Muscle layer of colon (tissue), 2 donors: ENCODE measurements around the gene DIABLO.

Experiments used
- H3K27ac ChIP-seq: one replicate; pipeline ENCODE4 v1.7.0; 2013; ENCODE audit warnings: low read depth, mild to moderate bottlenecking, low read length, moderate library complexity
- H3K27me3 ChIP-seq, 2 donors: one replicate each; pipeline ENCODE4 v1.7.0; 2013; ENCODE audit warnings: low read length in 2 of 2, mild to moderate bottlenecking in 2 of 2; ENCODE audit not compliant: insufficient read depth in 2 of 2, control insufficient read depth in 1 of 2
- H3K36me3 ChIP-seq: one replicate; pipeline ENCODE4 v1.7.0; 2013; ENCODE audit warnings: mild to moderate bottlenecking, low read length; ENCODE audit not compliant: insufficient read depth
- H3K4me1 ChIP-seq: one replicate; pipeline ENCODE4 v1.7.0; 2013; ENCODE audit warnings: mild to moderate bottlenecking, low read length; ENCODE audit not compliant: insufficient read depth
- H3K4me3 ChIP-seq, 2 donors: one replicate each; pipeline ENCODE4 v1.7.0; 2013; ENCODE audit warnings: low read length in 2 of 2, low read depth in 1 of 2, mild to moderate bottlenecking in 1 of 2, moderate library complexity in 1 of 2
- H3K9ac ChIP-seq: one replicate; pipeline ENCODE4 v1.7.0; 2013; ENCODE audit warnings: low read length
- H3K9me3 ChIP-seq: one replicate; pipeline ENCODE4 v1.7.0; 2013; ENCODE audit warnings: mild to moderate bottlenecking, low read length
- donor health status: abdominal sarcoma.
- donor health status: Adenocarcinoma of cecum.

Gene DIABLO

DNA sequence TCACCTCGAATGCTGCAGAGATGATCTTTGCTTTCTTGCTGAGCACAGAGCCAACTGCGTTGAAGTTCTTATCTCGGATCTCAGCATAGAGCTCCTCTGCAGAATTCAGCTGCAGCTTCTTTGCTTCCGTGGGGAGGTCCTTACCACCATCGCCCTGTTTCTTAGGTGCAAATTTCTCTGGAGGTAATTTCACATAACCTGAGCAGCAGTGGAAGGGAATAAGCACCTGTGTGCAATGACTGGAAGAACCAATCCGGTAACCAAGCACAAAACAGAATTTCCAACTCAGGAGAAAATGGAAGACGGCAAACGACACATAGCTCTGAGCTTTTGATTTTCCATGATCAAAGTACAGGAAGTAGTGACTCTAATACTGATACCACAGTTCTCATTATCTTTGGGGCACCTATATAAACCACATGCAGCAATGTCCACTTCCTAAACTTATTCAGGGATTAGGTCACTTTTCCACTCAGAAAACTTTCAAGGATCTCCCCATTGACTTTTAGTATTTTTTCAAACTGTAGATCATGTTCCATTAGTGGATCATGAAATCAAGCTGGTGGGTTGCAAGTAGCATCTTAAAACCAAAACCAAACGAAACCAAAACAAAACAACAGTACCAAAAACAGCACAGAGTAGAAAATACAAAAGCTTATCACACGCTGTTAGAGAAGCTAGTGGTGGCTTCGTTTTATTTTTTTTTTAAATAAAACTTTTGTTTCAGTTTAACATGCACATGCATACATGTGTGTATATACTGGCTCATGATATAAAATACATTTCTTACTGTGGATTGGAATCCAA lies 18.9 kb upstream of the DIABLO start:
- no peak overlapping the region for H3K4me3 ChIP-seq
- H3K4me1 ChIP-seq, result no peaks in the 10 kb centered on the region
- H3K27ac ChIP-seq, result no peak overlapping the region
- no peak overlapping the region for H3K9ac ChIP-seq
- H3K36me3 ChIP-seq, result peaks cover 24% of the 10 kb centered on the region
- no peaks in the 10 kb centered on the region for H3K27me3 ChIP-seq
- no peaks in the 10 kb centered on the region for H3K9me3 ChIP-seq

- Histone ChIP-seq H3K4me1 (no peaks in the 10 kb centered on the region), H3K27ac (no peak overlapping the region), H3K27me3 (no peaks in the 10 kb centered on the region), H3K36me3 (peaks cover 24% of the 10 kb centered on the region), H3K9me3 (no peaks in the 10 kb centered on the region), H3K9ac (no peak overlapping the region), H3K4me3 (no peak overlapping the region)
Observed at GRCh38 chr12:122243965-122244364, 18.1 kb upstream of the DIABLO start.

DNA sequence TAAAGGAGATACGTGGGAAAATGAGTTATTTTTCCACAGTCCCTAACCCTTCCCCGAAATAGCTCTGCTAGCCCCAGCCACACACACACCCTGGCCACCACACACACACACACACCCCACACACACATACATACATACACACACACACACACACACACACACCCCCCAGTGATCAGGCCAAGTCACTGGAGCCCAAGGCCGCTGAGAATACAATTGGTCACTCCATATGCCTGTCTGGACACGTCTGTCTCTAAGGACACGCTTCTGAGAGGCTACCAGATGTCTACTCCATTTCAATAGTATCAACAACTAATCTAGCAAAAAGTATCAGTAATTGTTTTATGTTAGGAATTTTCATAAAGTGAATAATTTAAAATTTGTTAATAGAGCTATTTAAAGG lies 13.0 kb upstream of the DIABLO start:
- no peak overlapping the region for H3K4me3 ChIP-seq
- H3K4me1 ChIP-seq, result no peaks in the 10 kb centered on the region
- peaks cover 38% of the 10 kb centered on the region for H3K36me3 ChIP-seq
- no peak overlapping the region for H3K9ac ChIP-seq
- H3K27me3 ChIP-seq, result no peaks in the 10 kb centered on the region
- no peaks in the 10 kb centered on the region for H3K9me3 ChIP-seq
- no peak overlapping the region for H3K27ac ChIP-seq

DNA sequence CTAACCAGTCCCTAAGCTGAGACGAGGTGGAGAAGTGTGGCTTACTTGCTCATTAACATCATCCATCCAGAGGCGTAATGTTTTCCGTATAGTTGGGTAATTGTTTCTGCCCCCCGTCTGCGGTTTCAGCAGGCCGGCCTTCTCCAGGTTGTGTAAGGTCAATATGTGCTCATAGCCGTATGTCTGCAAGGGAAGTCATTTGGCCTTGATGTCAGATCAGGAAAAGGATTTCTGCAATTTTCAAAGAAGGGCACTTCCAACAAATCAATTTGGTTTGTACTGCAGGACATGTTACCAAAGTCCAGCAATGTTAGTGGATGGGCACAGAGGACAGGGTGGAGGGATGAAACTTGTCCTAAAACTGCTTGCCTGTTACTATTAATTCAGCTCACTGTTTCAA lies 9.9 kb upstream of the DIABLO start:
- Histone ChIP-seq H3K36me3 (peaks cover 45% of the 10 kb centered on the region), H3K27me3 (no peaks in the 10 kb centered on the region), H3K9ac (no peak overlapping the region), H3K27ac (no peak overlapping the region), H3K4me3 (no peak overlapping the region), H3K4me1 (no peaks in the 10 kb centered on the region), H3K9me3 (no peaks in the 10 kb centered on the region)

DNA sequence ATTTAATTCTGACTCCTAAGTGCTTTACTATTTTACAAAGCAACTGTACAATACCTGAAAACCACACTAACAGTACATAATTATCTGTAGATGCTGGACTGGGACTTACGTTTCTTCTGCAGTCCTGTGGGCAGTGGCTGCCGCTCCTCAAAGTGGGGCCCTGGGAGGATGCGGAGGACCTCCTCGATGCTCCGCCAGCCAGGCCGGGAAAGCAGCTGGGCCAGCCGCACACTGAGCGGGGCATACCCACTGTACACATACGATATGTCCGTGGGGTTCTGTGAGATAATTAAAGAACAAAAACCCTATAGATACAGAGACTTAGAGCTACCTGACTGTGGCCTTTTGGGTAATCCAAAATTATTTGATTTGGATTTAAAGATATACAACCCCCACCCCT lies 6.8 kb upstream of the DIABLO start:
- Histone ChIP-seq H3K4me3 (no peak overlapping the region), H3K27me3 (no peaks in the 10 kb centered on the region), H3K4me1 (no peaks in the 10 kb centered on the region), H3K9ac (no peak overlapping the region), H3K9me3 (no peaks in the 10 kb centered on the region), H3K27ac (no peak overlapping the region), H3K36me3 (peaks cover 53% of the 10 kb centered on the region)

- Histone ChIP-seq H3K27ac (no peak overlapping the region), H3K4me3 (no peak overlapping the region), H3K36me3 (peaks cover 47% of the 10 kb centered on the region), H3K9ac (no peak overlapping the region), H3K4me1 (peaks cover 9% of the 10 kb centered on the region), H3K27me3 (no peaks in the 10 kb centered on the region), H3K9me3 (no peaks in the 10 kb centered on the region)
Observed at GRCh38 chr12:122230798-122231197, 4.9 kb upstream of the DIABLO start.

DNA sequence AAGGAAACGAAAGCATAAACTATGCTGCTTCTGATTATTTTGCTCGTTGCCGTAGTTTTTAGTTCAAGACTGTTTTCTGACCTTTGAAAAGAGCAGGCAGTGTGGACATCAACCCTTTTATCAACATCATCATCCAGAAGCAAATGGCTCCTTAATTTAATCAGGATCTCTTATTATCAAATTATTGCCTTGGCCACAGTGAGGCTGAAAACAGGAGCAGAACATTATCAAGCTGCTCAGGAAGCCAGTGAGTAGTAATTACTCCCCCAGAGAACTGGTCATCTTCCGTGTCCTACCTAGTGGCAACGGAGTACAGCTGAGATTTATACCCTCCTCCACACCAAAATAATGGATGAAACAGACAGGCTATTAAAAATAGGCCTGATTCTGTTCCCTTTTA lies 2.2 kb upstream of the DIABLO start:
- Histone ChIP-seq H3K9me3 (no peaks in the 10 kb centered on the region), H3K9ac (no peak overlapping the region), H3K4me3 (no peak overlapping the region), H3K27me3 (no peaks in the 10 kb centered on the region), H3K27ac (no peak overlapping the region), H3K4me1 (peaks cover 19% of the 10 kb centered on the region), H3K36me3 (peaks cover 36% of the 10 kb centered on the region)

GRCh38 chr12:122227341-122227740 lies 1.5 kb upstream of the DIABLO start:
- no peak overlapping the region for H3K9ac ChIP-seq
- H3K27ac ChIP-seq, result no peak overlapping the region
- H3K36me3 ChIP-seq, result peaks cover 29% of the 10 kb centered on the region
- H3K4me1 ChIP-seq, result peaks cover 19% of the 10 kb centered on the region
- no peaks in the 10 kb centered on the region for H3K9me3 ChIP-seq
- H3K4me3 ChIP-seq, result no peak overlapping the region
- H3K27me3 ChIP-seq, result no peaks in the 10 kb centered on the region

GRCh38 chr12:122226366-122227125 lies 694 bp upstream of the DIABLO start:
- Histone ChIP-seq H3K4me3 (peak overlapping the region; percentile 34 to 58), H3K9me3 (no peaks in the 10 kb centered on the region), H3K4me1 (peaks cover 19% of the 10 kb centered on the region), H3K27me3 (no peaks in the 10 kb centered on the region), H3K9ac (no peak overlapping the region), H3K36me3 (peaks cover 34% of the 10 kb centered on the region), H3K27ac (peak overlapping the region; percentile 40)

DNA sequence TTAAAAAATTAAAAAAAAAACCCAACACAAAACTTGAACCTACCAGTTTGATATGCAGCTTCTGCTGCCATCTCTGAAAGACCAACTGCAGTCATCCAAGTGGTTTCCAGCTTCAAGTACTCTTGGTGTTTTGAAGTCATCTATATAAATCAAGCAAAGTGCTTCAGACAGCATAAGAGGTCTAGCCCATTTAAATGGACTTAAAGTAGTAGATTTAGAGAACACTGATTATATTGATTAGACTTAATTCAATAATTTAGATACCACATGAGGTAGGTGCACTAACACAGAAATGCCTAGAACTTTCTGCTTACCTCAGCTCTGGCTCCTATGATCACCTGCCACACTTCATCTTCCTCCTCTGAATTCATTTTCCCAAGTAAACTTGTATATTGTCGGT lies 9.4 kb downstream of the DIABLO start:
- peaks cover 79% of the 10 kb centered on the region for H3K36me3 ChIP-seq
- H3K4me3 ChIP-seq, result no peak overlapping the region
- H3K27me3 ChIP-seq, result no peaks in the 10 kb centered on the region
- no peaks in the 10 kb centered on the region for H3K4me1 ChIP-seq
- no peak overlapping the region for H3K27ac ChIP-seq
- no peak overlapping the region for H3K9ac ChIP-seq
- no peaks in the 10 kb centered on the region for H3K9me3 ChIP-seq

- Histone ChIP-seq H3K27me3 (no peaks in the 10 kb centered on the region), H3K4me3 (no peak overlapping the region), H3K9me3 (no peaks in the 10 kb centered on the region), H3K27ac (no peak overlapping the region), H3K9ac (no peak overlapping the region), H3K4me1 (no peaks in the 10 kb centered on the region), H3K36me3 (peaks cover 76% of the 10 kb centered on the region)
Observed at GRCh38 chr12:122215771-122216170, 10.1 kb downstream of the DIABLO start.
